Stimulated activated naive CD4-positive, alpha-beta T cell treated with Interleukin-2 at 50 U/mL for 16 hours (primary cell): ENCODE results near the gene PIGU.
"Not testable (repeated sequence)": the region's sequence is repeated elsewhere in the genome, so short reads cannot be mapped to it uniquely, and the experiment has no call there.

Experiments used
- DNase-seq: peaks from one replicate; lab custom pipeline; 2025; lab: John Stamatoyannopoulos, UW

The PIGU gene

GRCh38 chr20:34706912-34707784, 30.3 kb upstream of the PIGU start:
- DNase-seq = no peak

DNA sequence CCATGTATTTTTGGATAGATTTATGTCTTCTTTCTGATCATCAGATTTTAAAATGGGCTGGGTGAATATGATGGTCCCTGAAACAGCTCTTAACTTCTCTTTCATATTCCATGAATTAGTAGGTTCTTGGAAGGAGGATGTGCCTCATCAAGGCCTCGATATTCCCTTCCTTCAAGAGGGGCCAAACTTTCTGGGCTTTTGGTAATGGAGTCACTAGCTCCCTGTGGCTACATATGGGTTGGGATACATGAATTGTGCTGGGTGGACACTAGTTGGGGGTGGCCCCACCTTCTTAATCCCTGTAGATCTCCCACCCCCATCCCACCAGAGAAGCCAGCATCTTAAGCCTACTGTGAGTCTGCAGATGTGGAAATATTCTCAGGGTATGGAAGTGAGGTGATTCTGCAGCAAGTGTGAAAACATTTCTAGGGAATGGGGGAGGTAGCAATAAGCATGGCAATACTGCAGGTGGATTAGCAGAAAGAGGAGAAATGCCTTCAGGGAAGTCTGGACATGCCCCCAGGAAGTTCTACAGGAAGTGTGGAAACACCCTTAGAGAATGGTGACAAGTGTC, 29.5 kb upstream of the PIGU start:
- DNase-seq = no peak

- DNase-seq = no peak
Measured at GRCh38 chr20:34705397-34706301, 28.8 kb upstream of the PIGU start.

DNA sequence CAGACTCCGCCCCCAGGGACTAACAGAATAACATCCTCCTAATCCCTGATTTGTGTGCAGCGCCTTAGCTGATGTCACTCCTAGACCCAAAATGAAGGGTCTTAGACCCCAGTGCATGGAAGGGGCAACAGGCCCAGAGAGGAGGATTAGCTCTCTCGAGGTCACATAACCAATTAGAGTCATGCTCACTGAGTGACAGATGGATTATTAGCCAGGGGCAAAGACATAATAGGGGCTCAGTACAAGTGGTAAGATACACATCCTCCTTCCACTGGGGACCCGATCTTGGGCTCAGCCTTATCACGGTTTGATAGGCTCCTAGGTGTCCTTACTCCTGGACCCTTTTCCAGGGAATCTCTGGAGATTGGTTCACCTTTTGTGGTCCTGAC, 28.1 kb upstream of the PIGU start:
- no peak for DNase-seq

DNA sequence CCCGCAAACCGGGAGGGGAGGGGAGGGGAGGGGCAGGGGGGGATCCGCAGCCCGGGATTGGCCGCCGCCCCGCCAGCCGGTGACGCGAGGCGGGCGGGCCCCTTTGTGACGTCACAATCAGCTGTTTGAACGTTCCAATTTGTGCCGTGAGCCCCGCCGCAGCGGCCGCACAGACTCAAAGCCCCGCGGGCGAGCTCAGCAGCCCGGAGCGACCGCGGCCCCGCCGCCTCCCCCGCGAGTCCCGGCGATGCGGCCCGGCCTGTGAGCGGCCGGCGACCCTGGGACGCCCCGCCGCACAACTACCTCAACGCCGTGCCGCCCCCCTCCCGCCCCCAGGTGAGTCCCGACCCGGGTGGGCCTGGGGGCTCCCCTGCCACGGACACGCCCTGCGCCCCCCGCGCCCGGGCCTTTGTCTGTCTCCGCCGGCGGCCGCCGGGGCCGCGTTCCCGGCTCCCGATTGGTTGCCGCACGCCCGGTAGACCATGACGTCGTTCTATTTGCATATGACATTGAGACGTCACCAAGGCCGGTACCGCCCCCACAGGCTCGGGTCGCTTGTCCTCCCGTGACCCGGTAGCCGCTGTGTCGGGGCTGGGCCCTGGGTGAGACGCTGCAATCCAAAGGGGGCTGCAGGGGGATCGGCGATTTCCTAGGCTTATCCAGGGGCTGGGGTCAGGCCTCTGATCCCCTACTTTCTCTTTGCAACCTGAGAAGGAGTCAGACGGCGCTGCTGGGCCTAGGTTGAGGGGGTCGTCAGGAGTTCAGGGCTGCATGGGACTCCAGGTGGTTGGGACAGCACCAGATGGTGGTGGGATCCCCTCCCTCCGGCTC, 27.5 kb upstream of the PIGU start, which contains the start of gene TP53INP2:
TP53INP2 (plus strand) TSS at position 168 of the 831 bp plus-strand sequence. CDS start 4,396 bp downstream, outside the sequence.
- peak; percentile 79 for DNase-seq

DNA sequence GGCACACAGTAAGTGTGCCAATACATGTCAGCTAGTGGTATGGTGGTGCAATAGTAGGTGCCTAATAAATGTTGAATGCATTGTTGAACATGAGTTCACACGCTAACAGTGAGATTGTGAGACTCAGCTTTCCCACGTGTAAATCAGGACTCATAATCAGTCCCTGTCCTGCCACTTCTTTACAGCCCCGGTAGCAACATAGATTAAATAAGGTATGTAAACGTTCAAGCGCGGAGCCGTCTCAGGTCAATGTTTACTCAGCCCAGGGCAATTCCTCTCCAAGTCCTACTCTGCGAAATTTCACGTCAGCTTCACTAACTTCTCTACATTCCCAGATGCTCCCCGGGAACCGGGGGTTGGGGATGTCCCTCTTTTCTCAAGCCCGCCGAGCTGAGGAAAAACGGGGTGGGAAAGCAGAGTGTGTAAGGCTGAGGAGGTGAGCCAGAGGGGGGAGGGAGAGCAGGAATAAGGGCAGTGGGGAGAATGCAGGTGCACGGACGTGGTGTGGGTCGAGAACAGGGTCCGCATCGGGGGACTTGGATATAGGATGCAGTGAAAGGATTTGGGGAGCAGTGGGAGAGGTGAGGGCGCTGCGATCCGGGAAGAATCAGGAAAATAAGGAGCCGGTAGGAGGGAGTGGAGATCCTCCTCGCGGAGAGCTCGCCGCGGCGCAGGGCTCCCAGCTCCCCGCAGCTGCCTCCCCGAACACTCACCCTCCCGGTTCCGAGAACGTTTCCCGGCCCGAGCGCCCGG, 26.7 kb upstream of the PIGU start:
- no peak for DNase-seq

- no peak for DNase-seq
Measured at GRCh38 chr20:34703061-34703423, 26.1 kb upstream of the PIGU start.

- no peak for DNase-seq
Measured at GRCh38 chr20:34701405-34702085, 24.7 kb upstream of the PIGU start.

GRCh38 chr20:34693414-34693813, 16.5 kb upstream of the PIGU start:
- no peak for DNase-seq

DNA sequence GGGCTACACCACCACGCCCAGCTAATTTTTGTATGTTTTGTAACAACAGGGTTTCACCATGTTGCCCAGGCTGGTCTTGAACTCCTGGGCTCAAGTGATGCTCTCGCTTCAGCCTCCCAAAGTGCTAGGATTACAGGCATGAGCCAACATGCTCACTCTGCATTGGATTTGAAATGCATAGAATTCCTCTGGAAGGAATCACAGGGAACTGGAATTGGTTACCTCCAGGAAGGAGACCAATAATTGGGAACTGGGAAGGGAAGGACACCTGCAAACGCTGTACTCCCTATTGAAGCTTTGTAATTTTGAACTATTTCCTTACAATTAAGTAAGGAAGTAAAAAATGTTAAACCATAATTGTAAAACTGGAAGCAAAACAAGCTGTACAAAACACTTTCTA, 14.9 kb upstream of the PIGU start:
- DNase-seq = no peak

- no peak for DNase-seq
Measured at GRCh38 chr20:34689486-34689885, 12.6 kb upstream of the PIGU start.

DNA sequence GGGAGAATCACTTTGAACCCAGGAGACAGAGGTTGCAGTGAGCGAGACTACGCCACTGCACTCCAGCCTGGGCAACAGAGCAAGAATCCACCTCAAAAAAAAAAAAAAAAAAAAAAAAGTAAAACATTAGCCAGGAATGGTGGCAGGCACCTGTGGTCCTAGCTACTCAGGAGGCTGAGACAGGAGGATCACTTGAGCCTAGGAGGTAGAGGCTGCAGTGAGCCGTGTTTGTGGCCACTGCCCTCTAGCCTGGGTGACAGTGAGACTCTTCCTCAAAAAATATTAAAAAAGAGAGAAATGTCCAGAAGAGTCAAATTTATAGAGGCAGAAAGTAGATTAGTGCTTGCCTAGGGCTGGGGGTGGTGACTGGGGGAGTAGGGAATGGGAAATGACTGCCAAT, 6.8 kb upstream of the PIGU start:
- no peak for DNase-seq

- no peak for DNase-seq
Measured at GRCh38 chr20:34680586-34681175, 3.8 kb upstream of the PIGU start.

DNA sequence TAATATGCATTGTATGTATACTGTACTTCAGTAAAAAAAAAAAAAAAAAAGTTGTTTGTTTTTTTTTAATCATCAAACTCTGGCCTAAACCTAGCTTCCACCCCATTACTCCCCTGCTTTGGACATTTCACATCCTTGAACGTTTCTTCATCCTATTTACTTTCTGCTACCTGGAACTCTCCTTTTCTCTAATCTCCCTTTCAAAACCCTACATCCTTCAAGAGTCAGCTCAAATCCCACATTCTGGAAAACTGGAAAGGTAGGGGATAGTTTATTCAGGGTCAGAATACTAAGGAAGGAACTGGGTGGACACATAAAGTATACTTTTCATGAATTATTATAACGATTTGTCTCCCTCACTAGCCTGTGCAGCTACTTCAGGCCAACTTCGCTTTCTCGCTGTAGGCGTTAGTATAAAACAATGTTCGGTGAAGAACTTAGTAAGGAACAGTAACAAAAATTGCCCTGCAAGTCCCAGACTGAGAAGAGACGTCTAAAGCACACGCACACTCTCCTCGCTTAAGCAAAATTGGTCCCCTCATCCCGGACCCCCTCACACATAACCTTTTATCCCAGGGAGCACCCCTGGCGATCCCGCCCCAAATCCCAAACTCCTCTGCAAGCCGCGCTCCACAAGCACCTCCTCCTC, 775 bp downstream of the PIGU start:
- DNase-seq = no peak

DNA sequence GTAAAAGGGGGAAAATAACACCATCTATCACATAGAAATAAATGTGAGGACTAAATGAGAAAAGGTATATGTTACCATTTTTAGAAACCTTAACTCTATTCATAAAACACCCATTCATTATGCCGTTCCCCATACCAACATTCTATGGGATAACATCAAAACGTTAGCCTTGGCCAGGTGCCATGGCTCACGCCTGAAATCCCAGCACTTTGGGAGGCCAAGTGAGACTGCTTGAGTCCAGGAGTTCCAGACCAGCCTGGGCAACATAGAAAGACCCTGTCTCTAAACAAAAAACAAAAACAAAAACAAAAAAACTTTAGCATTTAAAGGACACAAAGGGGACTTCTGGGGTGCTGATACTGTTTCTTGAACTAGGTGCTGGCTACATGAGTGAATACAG, 1.3 kb downstream of the PIGU start:
- no peak for DNase-seq

DNA sequence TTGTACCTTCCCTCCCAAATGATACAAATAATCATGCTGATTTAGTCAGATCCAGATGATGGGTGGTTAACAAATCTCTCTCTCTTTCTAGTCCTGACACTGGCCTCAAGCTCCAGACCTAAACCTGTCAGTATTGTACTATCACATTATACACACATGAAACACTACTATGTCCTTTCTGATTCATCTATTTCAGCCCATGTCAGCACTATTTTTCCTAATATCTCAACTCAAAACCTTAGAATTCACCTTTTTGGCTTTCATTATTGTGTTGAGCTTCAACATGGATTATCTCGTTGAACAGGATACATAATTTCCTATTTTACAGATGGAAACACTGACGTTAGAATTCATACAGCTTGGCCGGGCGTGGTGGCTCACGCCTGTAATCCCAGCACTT, 3.5 kb downstream of the PIGU start:
- DNase-seq = no peak

DNA sequence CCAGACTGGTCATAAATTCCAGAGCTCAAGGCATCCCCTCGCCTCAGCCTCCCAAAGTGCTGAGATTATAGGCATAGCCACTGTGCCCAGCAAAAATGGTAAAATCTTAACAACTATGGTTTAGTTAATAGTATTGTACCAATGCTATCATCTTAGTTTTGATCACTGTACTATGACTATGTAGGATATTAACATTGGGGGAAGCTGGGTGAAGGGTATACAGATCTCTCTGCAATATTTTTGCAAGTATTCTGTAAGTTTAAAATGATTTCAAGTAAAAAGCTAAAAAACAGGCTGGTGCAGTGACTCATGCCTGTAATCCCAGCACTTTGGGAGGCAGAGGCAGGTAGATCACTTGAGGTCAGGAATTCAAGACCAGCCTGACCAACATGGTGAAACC, 7.8 kb downstream of the PIGU start:
- no peak for DNase-seq

DNA sequence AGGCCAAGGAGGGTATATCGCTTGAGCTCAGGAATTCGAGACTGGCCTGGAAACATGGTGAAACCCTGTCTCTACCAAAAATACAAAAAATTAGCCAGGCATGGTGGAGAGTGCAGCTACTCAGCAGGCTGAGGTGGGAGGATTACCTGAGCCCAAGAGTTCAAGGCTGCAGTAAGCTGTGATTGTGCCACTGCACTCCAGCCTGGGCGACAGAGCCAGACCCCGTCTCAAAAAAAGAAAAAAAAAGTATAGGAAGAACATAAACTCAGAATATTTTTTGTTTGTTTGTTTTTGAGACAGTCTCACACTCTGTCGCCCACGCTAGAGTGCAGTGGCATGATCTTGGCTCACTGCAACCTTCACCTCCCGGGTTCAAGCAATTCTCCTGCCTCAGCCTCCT, 12.1 kb downstream of the PIGU start:
- DNase-seq = not testable (repeated sequence)

DNA sequence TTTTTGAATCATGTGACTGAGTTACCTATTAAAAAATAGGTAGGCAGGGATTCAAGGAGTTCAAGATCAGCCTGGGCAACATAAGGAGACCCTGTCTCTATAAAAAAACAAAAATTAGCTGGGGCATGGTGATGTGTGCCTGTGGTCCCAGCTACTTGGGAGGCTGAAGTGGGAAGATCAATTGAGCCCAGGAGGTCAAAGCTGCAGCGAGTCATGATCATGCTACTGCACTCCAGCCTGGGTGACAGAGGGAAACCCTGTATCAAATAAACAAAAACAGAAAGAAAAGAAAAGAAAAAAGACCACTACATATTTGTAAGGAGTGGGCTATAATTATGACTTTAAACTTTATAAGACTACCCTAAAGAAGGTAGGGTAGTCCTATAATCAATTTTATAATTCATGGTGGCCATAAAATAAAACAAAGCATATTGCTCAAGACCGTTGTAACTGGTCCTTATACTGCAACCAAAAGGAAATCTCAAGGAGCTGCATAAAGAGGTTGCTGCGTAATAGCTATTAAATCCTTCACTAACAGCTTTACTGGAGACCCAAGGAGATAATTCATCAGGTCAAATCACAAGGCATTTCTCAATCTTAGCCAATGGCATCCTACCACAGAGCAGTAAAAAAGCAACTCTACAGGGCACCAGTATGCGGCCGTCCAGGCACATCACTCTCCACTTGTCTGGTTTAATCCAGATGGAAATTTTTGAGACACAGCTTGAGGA, 13.5 kb downstream of the PIGU start:
- no peak for DNase-seq
